Measurements from ENCODE around the gene STX8.
"Not testable (repeated sequence)": the region's sequence is repeated elsewhere in the genome, so short reads cannot be mapped to it uniquely, and the experiment has no call there.

STX8 gene

GRCh38 chr17:9383826-9384225 lies 191.8 kb downstream of the STX8 start:
- in situ Hi-C loops (cut with HindIII; ENCODE audit: low sequenced_read_pairs): no loop called here
- H3K4me3 ChIP-seq (ENCODE audit: low read depth, low read length): no peak overlapping the region
- TF ChIP-seq CTCF (IDR thresholded peaks at IDR 0.05; ENCODE audit: low read depth, low read length): no peak
- DNase-seq (ENCODE audit: low read depth, low spot score): no peak

DNA sequence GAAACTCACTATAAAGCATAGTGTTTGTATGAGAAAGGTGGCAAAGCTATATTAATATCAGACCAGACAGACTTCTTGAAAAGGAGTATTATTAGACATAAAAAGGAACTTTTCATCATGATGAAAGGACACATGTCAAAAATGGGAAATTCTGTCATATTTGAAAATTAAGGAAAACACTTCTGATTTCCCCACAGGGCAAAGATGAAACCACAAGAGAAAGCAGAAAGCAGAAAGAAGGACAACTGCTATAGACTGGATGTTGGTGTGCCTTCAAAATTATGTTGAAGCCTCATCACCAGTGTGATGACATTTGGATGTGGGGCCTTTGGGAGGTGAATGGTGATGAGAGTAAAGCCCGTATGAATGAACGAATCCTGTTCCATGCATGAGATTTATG lies 193.0 kb downstream of the STX8 start:
- no peak overlapping the region for H3K4me3 ChIP-seq (ENCODE audit: low read depth, low read length)
- no peak for TF ChIP-seq CTCF (IDR thresholded peaks at IDR 0.05; ENCODE audit: low read depth, low read length)
- no peak for DNase-seq (ENCODE audit: low read depth, low spot score)
- in situ Hi-C loops (cut with HindIII; ENCODE audit: low sequenced_read_pairs): no loop called here

DNA sequence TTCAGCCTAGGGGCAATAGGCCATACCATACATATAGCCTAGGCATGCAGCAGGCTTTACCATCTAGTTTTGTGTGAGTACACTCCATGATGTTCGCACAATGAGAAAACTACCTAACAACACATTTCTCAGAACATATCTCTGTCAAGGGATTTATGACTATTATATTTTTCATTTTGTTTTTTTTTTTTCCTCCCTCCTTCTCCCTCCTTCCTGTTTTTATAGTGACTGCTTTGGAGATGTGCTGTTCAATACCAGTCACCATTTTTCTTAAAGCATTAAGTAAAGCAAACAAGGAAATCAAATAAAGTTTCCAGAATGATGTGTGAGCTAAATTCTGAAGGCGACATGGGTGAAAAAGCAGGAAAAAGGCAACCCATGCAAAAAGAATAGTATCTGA lies 194.6 kb downstream of the STX8 start:
- H3K4me3 ChIP-seq (ENCODE audit: low read depth, low read length): no peak overlapping the region
- no peak for TF ChIP-seq CTCF (IDR thresholded peaks at IDR 0.05; ENCODE audit: low read depth, low read length)
- DNase-seq (ENCODE audit: low read depth, low spot score): no peak
- in situ Hi-C loops (cut with HindIII; ENCODE audit: low sequenced_read_pairs): no loop called here

DNA sequence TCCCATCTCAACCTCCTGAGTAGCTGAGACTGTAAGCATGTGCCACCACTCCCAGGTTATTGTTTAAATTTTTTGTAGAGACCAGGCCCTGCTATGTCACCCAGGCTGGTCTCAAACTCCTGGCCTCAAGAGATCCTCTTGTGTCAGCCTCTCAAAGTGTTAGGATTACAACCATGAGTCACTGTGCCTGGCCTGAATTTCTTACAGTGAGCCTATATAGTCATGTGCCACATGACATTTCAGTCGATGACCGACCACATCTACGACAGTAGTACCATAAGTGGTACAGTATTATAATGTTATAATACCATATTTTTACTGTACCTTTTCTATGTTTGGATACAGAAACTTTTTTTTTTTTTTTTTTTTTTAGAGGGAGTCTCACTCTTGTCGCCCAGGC lies 195.3 kb downstream of the STX8 start:
- TF ChIP-seq CTCF (IDR thresholded peaks at IDR 0.05; ENCODE audit: low read depth, low read length): no peak
- in situ Hi-C loops (cut with HindIII; ENCODE audit: low sequenced_read_pairs): no loop called here
- no peak overlapping the region for H3K4me3 ChIP-seq (ENCODE audit: low read depth, low read length)
- DNase-seq (ENCODE audit: low read depth, low spot score): no peak

GRCh38 chr17:9376177-9376576 lies 199.4 kb downstream of the STX8 start:
- DNase-seq (ENCODE audit: low read depth, low spot score); H3K4me3 ChIP-seq (ENCODE audit: low read depth, low read length); in situ Hi-C loops (cut with HindIII; ENCODE audit: low sequenced_read_pairs): not testable (repeated sequence)

DNA sequence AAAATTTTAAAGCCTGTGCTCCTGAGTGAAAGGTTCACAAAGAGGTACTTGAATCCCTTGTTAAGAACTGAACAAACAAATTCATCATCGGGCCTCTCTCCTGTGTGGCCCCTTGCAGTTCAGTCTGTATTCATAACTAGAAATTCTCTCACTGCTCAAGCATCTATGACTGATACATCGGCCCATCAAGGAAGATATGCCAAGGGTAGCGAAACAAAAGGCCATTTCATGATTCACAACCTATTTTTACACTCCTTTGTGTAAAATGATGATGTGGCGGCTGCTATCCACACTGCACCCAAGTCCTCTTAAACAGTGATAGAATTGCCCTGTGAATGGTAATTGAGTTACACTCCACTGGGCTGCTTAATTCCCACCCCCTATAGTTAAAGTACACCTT lies 204.6 kb downstream of the STX8 start:
- peak; percentile 78 for DNase-seq (ENCODE audit: low read depth, low spot score)
- no peak for TF ChIP-seq CTCF (IDR thresholded peaks at IDR 0.05; ENCODE audit: low read depth, low read length)
- in situ Hi-C loops (cut with HindIII; ENCODE audit: low sequenced_read_pairs): no loop called here
- H3K4me3 ChIP-seq (ENCODE audit: low read depth, low read length): no peak overlapping the region

- no peak for TF ChIP-seq CTCF (IDR thresholded peaks at IDR 0.05; ENCODE audit: low read depth, low read length)
- in situ Hi-C loops (cut with HindIII; ENCODE audit: low sequenced_read_pairs): no loop called here
- no peak overlapping the region for H3K4me3 ChIP-seq (ENCODE audit: low read depth, low read length)
- DNase-seq (ENCODE audit: low read depth, low spot score): no peak
These were observed 205.2 kb downstream of the STX8 start for GRCh38 chr17:9370467-9370866.
